ENCODE measurements around the gene CYP2R1. TPM values are rescaled to one million over a fixed set of nuclear protein-coding genes. Genes with fewer than 3 reads are reported as not detected.

CYP2R1 gene
- total RNA-seq, 1 donor from 2014 or later: 29.9 TPM

DNA sequence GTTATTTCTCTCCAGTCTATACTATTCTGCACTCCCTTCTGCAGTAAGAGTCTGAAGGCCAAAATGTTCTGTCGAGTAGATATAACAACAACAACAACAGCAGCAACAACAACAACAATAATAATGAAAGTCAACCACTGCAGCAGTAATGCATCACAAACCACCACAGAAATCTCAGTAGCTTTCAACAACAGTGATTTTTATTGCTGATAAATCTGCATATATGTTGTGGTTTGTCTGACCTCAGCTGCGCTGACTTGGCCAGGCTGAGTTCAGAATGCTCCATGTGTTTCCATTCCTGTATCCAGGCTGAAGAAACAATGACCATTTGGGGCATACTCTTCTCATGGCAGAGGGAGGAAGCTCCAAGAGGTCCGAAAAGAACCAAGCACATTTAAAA lies 32.3 kb upstream of the CYP2R1 start:
- no peaks in the 10 kb centered on the region for H3K36me3 Mint-ChIP-seq
- H3K9me3 Mint-ChIP-seq: peaks cover under 1% of the 10 kb centered on the region
- H3K27me3 Mint-ChIP-seq (ENCODE audit: insufficient read depth, low read depth): no peaks in the 10 kb centered on the region
- H3F3A ChIP-seq (ENCODE audit: low read depth): no peaks in the 10 kb centered on the region
- no peak overlapping the region for H3K4me3 Mint-ChIP-seq
- H3K4me1 ChIP-seq: no peaks in the 10 kb centered on the region
- TF ChIP-seq, protein P1, sequence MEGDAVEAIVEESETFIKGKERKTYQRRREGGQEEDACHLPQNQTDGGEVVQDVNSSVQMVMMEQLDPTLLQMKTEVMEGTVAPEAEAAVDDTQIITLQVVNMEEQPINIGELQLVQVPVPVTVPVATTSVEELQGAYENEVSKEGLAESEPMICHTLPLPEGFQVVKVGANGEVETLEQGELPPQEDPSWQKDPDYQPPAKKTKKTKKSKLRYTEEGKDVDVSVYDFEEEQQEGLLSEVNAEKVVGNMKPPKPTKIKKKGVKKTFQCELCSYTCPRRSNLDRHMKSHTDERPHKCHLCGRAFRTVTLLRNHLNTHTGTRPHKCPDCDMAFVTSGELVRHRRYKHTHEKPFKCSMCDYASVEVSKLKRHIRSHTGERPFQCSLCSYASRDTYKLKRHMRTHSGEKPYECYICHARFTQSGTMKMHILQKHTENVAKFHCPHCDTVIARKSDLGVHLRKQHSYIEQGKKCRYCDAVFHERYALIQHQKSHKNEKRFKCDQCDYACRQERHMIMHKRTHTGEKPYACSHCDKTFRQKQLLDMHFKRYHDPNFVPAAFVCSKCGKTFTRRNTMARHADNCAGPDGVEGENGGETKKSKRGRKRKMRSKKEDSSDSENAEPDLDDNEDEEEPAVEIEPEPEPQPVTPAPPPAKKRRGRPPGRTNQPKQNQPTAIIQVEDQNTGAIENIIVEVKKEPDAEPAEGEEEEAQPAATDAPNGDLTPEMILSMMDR (IDR thresholded peaks at IDR 0.05): no peak
- TF ChIP-seq EZH2 (IDR thresholded peaks at IDR 0.05): no peak
- TF ChIP-seq EZH2phosphoT487 (IDR thresholded peaks at IDR 0.05): no peak
- H3K27me3 ChIP-seq: no peaks in the 10 kb centered on the region
- H2AFZ ChIP-seq (replicated peaks): no peak overlapping the region
- no peaks in the 10 kb centered on the region for H3K9me3 ChIP-seq (ENCODE audit: low read depth)
- H3K4me3 ChIP-seq: no peak overlapping the region
- no peak overlapping the region for H3K27ac ChIP-seq
- H3K9ac ChIP-seq: no peak overlapping the region
- H3K79me2 ChIP-seq (ENCODE audit: low read depth): no peaks in the 10 kb centered on the region
- no peaks in the 10 kb centered on the region for H4K20me1 ChIP-seq (ENCODE audit: low read depth)
- no peaks in the 10 kb centered on the region for H3K4me1 Mint-ChIP-seq
- no peak overlapping the region for H3K27ac Mint-ChIP-seq
- no peaks in the 10 kb centered on the region for H3K36me3 ChIP-seq
- no peak for DNase-seq (ENCODE audit: low spot score)
- no peak overlapping the region for H3K4me2 ChIP-seq

DNA sequence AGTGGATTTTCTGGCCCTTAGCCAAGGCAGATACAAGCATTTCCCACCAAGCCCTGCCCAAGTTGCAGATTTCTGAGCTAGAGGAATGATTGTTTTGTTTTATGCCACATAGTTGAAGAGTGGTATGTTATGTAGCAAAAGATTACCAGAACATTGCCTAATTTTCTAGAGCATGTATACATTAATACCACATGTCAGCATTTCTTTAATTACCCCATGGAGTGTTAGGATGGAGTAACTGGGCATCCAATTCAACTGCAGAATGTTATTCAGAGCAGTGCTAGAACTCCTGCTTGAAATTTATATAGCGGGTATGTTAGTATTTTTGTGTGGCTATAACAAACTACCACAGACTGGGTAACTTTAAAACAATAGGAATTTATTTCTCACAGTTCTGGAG lies 24.4 kb upstream of the CYP2R1 start:
- Histone ChIP-seq H3K4me3 (no peak overlapping the region), H3K4me2 (no peak overlapping the region), H3K79me2 (ENCODE audit: low read depth) (no peaks in the 10 kb centered on the region), H3K27me3 (no peaks in the 10 kb centered on the region), H3K4me1 (no peaks in the 10 kb centered on the region), H3K9ac (no peak overlapping the region), H3F3A (ENCODE audit: low read depth) (no peaks in the 10 kb centered on the region), H3K9me3 (ENCODE audit: low read depth) (no peaks in the 10 kb centered on the region), H4K20me1 (ENCODE audit: low read depth) (no peaks in the 10 kb centered on the region), H2AFZ (replicated peaks) (no peak overlapping the region), H3K27ac (no peak overlapping the region), H3K36me3 (no peaks in the 10 kb centered on the region)
- no peak overlapping the region for H3K4me3 Mint-ChIP-seq
- TF ChIP-seq, protein P1 (IDR thresholded peaks at IDR 0.05): no peak
- TF ChIP-seq EZH2phosphoT487 (IDR thresholded peaks at IDR 0.05): no peak
- TF ChIP-seq EZH2 (IDR thresholded peaks at IDR 0.05): no peak
- no peaks in the 10 kb centered on the region for H3K36me3 Mint-ChIP-seq
- no peak for DNase-seq (ENCODE audit: low spot score)
- H3K27ac Mint-ChIP-seq: no peak overlapping the region
- H3K27me3 Mint-ChIP-seq (ENCODE audit: insufficient read depth, low read depth): peaks cover 5% of the 10 kb centered on the region
- no peaks in the 10 kb centered on the region for H3K4me1 Mint-ChIP-seq
- no peaks in the 10 kb centered on the region for H3K9me3 Mint-ChIP-seq

DNA sequence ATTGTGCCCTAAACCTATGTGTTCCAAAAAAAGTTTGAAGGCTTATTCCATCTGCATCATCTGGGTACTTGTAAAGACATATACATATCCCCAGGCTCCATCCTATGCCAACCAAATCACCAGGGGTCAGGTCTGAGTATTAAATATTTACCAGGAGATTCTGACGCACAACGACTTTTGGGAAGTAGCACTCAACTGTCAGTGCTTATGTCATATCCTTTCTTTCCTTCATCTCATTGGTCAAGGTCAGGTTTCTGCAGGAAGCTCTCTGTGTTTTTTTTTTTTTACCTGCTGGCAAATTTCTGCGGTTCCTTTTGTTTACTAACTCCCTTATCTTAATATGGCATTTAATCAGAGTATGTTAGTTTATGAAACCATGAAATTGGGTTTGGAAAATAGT lies 22.5 kb upstream of the CYP2R1 start:
- no peak for DNase-seq (ENCODE audit: low spot score)
- no peak overlapping the region for H3K9ac ChIP-seq
- H2AFZ ChIP-seq (replicated peaks): no peak overlapping the region
- Mint-ChIP-seq H3K27me3 (ENCODE audit: insufficient read depth, low read depth) (peaks cover 5% of the 10 kb centered on the region), H3K27ac (no peak overlapping the region), H3K36me3 (no peaks in the 10 kb centered on the region), H3K4me3 (no peak overlapping the region), H3K9me3 (no peaks in the 10 kb centered on the region), H3K4me1 (no peaks in the 10 kb centered on the region)
- no peaks in the 10 kb centered on the region for H3K9me3 ChIP-seq (ENCODE audit: low read depth)
- H3K27ac ChIP-seq: no peak overlapping the region
- H3K4me1 ChIP-seq: no peaks in the 10 kb centered on the region
- no peaks in the 10 kb centered on the region for H3K79me2 ChIP-seq (ENCODE audit: low read depth)
- no peaks in the 10 kb centered on the region for H3K27me3 ChIP-seq
- no peaks in the 10 kb centered on the region for H3K36me3 ChIP-seq
- TF ChIP-seq EZH2phosphoT487 (IDR thresholded peaks at IDR 0.05) (no peak), EZH2 (IDR thresholded peaks at IDR 0.05) (no peak)
- TF ChIP-seq, protein P1 (IDR thresholded peaks at IDR 0.05): no peak
- H3K4me3 ChIP-seq: no peak overlapping the region
- no peaks in the 10 kb centered on the region for H3F3A ChIP-seq (ENCODE audit: low read depth)
- H4K20me1 ChIP-seq (ENCODE audit: low read depth): no peaks in the 10 kb centered on the region
- no peak overlapping the region for H3K4me2 ChIP-seq
